Suppressor macrophage treated with lipopolysaccharide for 4 hours (primary cell): ENCODE data around the gene DAB2IP.
"Not testable (repeated sequence)": the region's sequence is repeated elsewhere in the genome, so short reads cannot be mapped to it uniquely, and the experiment has no call there.

Experiments
- DNase-seq: peaks from one replicate; pipeline ENCODE4 v3.0.0-alpha.2; 2020

The DAB2IP gene

DNA sequence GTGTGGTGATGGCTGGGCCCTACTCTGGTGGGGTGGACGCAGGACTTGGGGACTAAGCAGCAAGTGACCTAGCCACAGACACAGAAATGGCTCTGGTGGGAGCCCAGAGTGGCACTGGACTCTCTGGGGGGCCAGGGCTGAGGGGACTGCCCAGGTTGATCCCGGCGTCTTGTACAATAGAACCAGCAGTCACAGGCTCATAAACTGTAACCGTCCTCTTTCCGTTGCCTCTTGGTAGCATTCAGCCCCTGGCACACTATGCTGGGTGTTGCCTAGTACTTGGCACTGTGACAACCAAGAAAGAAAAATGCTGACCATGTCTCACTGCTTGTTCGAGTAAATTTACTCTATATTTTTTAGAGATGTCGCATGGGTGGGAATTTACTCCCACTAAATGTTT, 80.5 kb downstream of the DAB2IP start:
- DNase-seq, result no peak

- DNase-seq, result no peak
Measured at GRCh38 chr9:121732389-121732788, 81.0 kb downstream of the DAB2IP start.

- DNase-seq, result no peak
Measured at GRCh38 chr9:121732886-121733285, 81.5 kb downstream of the DAB2IP start.

DNA sequence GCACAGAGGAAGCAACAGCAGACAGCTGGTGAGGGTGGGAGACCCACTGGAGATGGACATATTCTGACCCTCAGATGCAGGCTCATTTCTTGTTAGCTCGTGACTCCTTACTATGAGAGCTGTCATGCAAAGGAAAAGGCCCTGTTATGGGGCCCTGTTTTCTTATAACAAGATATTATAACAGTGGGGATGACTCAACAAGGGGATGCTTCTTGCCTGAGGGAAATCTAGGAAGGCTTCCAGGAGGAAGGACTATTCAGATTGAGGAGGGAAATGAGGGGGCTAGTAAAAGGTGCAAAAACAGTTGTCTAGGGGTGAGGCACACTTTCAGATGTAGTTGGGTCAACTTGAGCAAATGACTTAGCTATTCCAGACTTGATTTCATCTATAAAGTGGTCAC, 83.0 kb downstream of the DAB2IP start:
- DNase-seq, result no peak

DNA sequence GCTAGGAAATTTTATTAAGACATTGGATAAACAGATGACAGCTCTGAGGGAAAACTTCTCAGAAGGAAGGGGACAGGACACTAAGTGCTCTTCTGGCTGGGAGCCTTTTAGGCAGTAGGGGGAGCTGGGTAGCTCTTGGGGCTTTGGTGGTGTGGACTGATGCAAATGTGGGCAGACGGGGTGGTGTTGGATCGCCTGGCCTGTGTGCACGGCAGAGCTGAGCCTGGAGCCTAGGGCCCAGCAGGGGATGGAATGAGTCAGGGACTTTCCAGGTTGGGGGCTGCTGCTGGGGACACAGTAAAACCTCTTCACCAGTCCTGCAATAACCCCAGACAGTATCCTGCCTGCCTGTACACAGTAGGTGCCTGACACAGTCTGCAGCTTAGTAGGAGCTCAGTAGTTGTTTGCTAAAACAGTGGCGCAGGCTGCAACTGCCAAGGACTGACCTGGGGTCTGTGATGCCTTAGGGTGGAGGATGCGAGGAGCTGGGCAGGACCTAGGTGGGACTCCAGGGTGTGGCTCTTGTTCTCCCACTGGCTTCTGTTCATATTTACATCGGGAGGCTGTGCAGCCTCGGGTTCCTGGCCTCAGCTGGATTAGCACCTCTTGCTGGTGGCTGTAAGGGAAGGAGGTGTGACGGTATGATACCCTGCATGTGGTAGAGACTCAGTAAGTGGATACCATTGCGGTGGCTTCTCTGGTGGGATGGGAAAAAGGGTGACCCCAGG, 83.8 kb downstream of the DAB2IP start:
- peak; percentile 19 for DNase-seq

GRCh38 chr9:121735793-121736770, 84.6 kb downstream of the DAB2IP start:
- peak; percentile 17 for DNase-seq

- peak; percentile 32 for DNase-seq
Measured at GRCh38 chr9:121736934-121737462, 85.6 kb downstream of the DAB2IP start.

DNA sequence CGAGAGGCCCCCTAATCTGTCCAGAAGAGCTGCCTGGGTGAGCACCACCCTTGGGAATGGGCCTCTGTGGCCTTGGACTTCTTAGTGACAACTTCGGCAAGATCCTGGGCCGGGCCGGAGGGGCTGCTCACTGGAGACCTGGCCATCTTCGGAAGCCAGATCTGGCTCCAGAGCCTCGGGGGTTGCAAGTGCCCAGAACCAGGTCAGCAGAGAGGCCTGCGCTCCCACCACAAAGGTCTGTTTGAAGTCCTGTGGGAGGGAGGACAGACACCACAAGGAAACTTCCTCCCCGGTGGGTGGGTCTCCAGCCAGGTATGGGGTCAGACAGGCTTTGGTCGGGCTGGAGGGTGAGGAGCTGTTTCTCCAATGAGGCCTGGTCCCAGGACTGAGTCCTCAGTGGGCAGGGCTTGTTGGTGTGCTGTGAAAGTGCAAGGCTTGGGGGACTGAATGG, 86.1 kb downstream of the DAB2IP start:
- DNase-seq, result no peak

GRCh38 chr9:121738411-121738810, 87.0 kb downstream of the DAB2IP start:
- DNase-seq, result no peak

DNA sequence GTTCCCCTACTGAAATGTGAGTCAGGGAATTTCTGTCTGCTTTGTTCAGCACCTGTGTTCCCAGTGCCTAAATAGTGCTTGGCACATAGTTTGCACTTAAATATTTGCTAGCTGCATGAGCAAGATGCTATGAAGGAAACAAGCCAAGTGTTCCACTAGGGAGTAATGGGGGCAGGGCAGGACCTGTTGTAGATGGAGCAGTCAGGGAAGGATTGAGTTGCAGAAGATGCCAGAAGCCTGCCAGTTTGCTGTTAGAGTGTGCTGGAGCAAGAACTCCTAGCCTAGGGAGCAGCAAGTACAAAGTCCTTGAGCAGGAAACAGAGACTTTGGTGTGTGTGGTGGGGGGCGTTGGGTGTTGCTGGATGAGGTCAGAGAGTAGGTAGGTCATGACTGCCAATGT, 87.5 kb downstream of the DAB2IP start:
- DNase-seq, result no peak

GRCh38 chr9:121739971-121740370, 88.5 kb downstream of the DAB2IP start:
- DNase-seq, result no peak

GRCh38 chr9:121741228-121741918, 89.9 kb downstream of the DAB2IP start:
- DNase-seq, result no peak

- DNase-seq, result not testable (repeated sequence)
Measured at GRCh38 chr9:121741919-121742283, 90.5 kb downstream of the DAB2IP start.

GRCh38 chr9:121742923-121743322, 91.5 kb downstream of the DAB2IP start:
- DNase-seq, result no peak

GRCh38 chr9:121743441-121744001, 92.1 kb downstream of the DAB2IP start:
- DNase-seq, result no peak

DNA sequence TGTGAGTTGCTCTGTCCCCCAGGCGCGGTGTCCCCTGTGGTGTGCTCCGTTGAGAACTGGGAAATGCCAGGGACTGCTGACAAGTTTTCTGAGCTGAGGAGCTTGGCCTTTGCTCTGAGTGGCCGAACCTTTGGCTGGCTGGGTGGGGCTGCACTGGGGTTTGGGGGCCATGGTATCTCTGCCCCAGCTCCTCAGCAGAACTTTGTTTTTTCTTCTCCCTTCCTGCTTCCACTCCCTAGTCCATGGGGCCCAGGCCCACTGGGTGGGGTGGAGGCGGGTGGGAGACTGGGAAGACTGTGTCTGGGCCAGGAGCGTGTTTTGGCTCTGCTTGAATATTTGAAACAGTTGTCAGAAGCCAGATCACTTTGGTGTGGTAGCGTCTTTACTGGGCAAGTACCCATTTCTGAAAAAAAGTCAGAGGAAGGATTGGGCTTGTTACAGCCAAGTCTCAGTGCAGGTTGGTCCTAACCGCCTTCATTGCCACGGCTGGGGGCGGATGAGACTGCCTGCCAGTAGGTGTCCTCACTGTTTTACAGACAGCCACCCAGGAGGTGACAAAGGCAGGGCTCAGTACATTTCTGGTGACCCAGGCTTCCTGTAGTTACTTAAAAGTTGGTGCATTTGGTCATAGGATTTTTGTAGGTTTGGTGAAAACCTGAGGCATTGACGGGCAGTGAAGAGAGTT, 92.7 kb downstream of the DAB2IP start:
- DNase-seq, result no peak

DNA sequence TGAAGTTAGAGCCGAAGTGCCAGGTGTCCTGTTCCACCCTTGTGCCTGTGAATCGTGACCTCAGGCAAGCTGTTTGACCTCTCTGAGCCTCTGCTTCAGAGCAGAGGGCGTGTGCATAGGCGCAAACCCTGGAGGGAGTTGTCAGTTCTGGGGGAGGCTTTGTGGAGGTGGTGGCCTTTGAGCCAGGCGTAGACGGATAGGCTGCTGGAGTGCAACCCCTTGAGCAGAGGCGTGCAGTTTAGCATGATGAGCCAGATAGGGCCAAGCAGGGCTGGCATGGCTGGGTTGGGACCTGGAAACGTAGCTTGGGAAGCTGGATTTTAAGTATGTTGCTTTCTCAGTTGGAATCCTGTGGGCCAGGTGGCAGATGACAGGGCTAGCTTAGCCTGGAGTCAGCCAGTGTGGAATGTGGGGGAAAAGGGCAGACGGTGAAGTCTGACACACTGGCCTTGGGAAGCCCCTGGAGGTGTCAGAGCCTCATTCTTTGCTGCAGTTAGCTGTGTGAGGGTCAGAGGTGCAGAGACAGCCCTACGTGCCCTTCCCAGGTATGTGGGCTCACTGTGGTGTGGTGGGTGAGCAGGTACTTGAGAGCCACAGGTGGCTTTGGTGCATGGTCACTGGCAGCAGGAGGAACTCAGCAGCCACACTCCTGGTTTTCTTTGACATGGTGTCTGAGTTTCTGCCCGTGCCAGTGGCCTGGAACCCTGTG, 93.4 kb downstream of the DAB2IP start:
- DNase-seq, result no peak

DNA sequence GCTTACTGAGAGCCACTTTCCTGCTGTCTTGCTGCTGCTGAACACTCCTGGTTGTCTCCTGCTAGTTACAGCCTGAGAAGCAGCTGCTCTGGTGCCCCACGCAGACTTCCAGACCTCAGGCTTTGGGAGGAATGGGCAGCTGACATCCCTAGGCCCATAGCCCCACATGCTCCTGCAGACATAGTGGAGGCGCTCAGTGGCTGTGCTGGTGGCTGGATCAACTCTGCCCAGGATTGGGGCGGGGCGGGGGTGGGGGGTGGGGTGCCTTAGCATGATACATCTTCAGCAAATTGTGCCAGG, 93.9 kb downstream of the DAB2IP start:
- DNase-seq, result no peak

- DNase-seq, result no peak
Measured at GRCh38 chr9:121746411-121746810, 95.0 kb downstream of the DAB2IP start.

- no peak for DNase-seq
Measured at GRCh38 chr9:121746866-121747265, 95.4 kb downstream of the DAB2IP start.

- no peak for DNase-seq
Measured at GRCh38 chr9:121748074-121748473, 96.6 kb downstream of the DAB2IP start.
